NCI-H82 treated with DMSO at 0.1 percent for 48 hours (cell line): ENCODE data around the gene SOX6.

ENCODE experiments used
- DNase-seq: peaks from one replicate; lab custom pipeline; 2025; ENCODE audit not compliant: unreplicated experiment; lab: John Stamatoyannopoulos, UW

SOX6 gene

GRCh38 chr11:15969701-15970329 is 386.5 kb downstream of the SOX6 start:
- DNase-seq, result no peak

DNA sequence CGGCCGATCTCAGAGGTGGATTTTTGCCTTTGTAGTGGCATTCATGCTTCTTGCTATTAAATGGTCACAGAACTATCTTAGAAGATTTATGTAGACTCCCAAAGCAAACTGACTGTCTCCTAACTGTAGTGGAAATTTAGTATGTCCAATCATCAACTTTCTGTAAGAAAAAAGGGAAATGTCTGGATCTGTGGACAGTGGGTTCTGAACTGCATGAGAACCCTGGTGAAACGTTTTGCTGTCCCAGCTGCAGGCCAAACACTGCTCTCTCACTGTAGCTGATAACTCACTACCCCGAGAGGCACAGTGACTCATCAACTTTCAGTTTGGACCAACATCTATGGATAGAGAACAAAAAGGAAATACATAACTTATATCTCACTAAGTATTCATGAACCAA is 387.1 kb downstream of the SOX6 start:
- no peak for DNase-seq

DNA sequence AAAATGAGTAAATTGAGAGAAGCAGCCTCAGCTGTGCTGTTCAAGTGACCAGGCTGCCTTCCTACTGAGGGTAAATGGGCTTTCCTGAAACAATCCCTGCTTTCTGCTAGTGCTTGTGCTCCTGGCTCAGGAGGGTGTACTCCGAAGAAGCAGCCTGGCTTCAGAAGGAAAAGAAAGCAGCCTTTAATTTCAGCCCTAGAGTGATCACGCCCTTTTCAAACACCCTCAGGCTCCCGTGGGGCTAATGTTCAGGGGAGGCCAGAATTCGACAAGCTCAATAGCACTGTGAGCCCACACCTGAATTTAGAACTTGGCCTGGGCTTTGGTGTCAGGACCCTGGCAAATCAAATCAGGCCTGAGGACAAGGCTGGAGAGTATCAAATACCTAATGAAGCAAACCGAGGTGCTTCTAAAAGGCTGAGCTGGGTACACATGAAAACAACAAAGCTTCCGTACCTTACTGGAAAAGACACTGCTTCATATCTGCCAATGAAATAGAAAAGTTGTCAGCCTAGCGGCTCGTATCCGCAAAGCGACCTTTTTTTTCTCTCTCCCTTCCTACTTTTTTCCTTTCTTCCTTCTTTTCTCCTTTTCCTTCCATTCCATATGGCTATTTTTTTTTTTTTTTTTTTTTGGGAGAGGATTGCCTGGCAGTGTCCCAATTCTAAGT is 387.8 kb downstream of the SOX6 start:
- no peak for DNase-seq

- no peak for DNase-seq
Measured at GRCh38 chr11:15967966-15968365, 388.4 kb downstream of the SOX6 start.

DNA sequence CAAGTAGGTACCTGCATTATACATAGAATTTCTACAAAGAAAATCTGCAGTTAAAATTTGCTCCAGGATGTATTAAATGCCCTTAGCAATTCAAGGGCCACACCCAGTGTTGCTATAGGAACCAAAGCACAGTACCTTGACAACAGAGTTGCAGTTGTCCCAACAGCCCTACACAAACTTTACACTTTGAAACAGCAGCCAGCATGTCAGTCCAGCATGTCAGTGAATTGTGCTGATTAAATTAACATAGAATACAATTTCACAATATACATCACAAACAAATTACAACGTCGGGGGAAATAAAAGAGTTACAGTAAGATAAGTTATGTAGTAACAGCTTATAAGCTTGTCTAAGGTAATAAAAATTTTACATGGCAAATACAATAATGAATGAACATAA is 389.2 kb downstream of the SOX6 start:
- no peak for DNase-seq

GRCh38 chr11:15965562-15966250 is 390.6 kb downstream of the SOX6 start:
- no peak for DNase-seq

- DNase-seq, result no peak
Measured at GRCh38 chr11:15963266-15963665, 393.1 kb downstream of the SOX6 start.

DNA sequence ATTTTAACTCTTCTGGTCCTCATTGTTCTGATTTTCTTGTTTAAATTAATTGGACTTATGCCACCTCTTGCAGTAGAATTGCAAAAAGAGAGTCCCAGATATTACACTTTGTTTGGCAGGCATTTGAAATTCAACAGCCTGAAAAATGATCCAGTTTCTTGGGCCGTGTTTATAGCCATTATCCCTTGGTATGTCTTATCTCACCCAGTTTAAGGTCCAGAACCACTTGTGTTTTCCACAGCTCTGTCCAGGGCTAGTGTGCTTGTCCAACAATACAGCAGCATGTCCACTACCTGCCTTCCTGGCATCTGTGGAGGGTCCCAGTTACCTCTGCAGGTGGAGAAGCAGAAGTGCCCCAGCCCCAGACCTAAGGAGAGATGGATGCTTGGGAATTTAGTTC is 397.4 kb downstream of the SOX6 start:
- no peak for DNase-seq

GRCh38 chr11:15957234-15957633 is 399.1 kb downstream of the SOX6 start:
- no peak for DNase-seq

- no peak for DNase-seq
Measured at GRCh38 chr11:15956302-15956701, 400.0 kb downstream of the SOX6 start.

DNA sequence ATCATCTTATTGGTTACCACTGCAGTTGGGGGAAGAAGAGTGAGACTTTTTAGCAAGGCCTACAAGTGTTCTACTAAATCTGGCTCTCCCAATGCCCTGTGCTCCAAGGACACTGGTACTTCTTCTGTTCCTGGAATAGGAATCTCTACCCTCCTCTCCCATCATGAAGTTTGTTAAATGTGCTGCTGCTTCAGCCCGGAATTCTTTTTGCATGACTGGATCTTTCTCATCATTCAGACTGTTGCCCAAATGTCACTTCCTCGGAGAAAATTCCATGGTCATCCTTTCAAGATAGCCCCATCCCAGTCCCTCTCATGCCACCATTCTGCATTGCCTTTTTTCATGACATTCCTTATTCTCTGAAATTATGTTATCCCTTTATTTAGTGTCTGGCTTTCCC is 400.8 kb downstream of the SOX6 start:
- no peak for DNase-seq

GRCh38 chr11:15947681-15948648 is 408.4 kb downstream of the SOX6 start:
- DNase-seq, result no peak

- DNase-seq, result no peak
Measured at GRCh38 chr11:15945726-15946125, 410.6 kb downstream of the SOX6 start.

DNA sequence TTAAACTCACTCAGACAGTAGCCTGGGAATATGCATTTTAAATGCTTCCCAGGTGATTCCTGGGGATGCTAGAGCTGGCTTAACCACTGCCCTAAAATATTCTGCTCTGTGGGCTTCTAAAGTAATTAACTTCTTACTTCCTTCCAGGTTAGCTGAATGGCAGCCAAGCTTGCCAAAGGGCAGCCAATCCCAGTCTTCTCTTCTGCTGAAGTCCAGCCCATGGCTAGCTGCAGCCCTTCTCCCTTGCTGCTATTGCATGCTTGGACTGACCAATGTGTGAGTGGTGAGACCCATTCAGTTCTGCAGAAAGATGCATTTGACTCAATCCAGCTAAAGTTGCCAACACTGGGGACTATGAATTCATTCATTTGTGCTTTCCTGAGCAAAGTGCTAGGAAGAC is 411.9 kb downstream of the SOX6 start:
- DNase-seq, result no peak

- no peak for DNase-seq
Measured at GRCh38 chr11:15943418-15944197, 412.7 kb downstream of the SOX6 start.

GRCh38 chr11:15942936-15943335 is 413.4 kb downstream of the SOX6 start:
- no peak for DNase-seq

GRCh38 chr11:15942126-15942525 is 414.2 kb downstream of the SOX6 start:
- DNase-seq, result no peak

GRCh38 chr11:15941206-15941770 is 415.1 kb downstream of the SOX6 start:
- DNase-seq, result no peak

DNA sequence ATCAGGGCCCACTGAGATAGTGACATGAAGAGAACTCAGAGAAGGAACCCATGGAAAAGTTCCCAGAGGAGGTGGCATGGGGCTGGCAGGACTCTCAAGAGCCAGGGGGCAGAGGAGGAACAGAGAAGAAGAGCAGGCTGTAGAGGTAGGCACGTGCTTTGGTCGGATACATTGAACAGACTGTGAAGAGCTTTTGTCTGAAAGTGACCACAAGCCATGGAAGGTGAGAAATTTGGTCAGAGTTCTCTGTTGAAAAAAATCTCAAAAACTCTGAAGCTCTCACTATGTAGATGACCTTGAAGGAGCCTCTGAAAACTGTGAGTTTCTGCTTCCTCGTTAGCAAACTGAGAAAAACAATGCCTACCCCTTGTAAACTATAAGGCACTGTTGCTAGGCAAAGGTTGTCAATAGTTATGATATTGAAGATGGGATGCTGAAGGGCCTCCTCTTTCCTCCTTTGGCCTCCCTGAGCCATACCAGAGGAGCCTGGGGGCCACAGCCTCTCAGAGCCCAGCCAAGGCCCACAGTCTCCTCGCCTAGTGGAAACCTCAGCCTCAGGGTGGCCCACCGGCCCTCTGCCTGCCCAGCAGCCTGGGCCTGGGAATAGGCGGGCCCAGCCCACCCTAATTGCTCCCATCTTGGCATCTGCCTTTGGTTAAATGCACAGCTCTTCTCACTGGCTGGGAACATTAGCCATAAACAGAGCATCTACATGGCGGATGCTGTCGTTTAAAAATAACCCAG is 415.7 kb downstream of the SOX6 start:
- DNase-seq, result no peak
